DMS53 treated with DMSO at 0.1 percent for 48 hours (cell line): Measurements from ENCODE around the gene TRIM17.

ENCODE experiments used
- DNase-seq: peaks from one replicate; lab custom pipeline; 2025; ENCODE audit not compliant: unreplicated experiment; lab: John Stamatoyannopoulos, UW

Gene TRIM17

DNA sequence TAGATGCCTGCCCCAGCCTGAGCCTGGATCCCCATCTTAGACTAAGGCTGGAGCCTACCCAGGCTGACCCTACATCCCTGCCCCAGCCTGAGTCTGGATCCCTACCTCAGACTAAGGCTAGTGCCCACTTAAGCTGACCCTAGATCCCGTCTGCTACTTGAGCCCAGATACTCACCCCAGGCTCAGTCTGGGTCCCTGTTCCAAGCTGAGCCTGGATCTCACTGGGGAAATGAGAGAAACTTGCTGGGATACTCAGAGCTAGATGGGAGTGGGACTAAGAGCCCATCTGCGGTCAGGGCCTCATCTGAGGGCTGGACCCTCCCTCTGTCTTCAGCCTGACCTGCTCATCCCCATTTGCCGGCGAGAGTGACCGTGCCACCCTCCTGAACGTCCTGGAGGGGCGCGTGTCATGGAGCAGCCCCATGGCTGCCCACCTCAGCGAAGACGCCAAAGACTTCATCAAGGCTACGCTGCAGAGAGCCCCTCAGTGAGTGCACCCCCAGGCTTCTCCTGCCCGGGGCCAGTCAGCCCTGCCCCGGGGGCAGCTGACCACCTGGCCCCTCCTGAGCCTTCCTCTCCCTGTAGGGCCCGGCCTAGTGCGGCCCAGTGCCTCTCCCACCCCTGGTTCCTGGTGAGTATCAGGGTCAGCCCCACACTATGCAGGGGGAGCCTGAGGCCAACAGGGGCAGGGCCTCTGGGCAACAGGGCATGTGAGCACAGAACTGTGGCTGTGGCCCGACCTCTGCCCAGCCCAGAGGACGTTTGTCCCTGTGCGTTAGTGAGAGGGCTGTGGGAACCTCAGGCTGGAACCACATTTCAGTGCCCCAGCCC, 46.8 kb downstream of the TRIM17 start:
- no peak for DNase-seq

DNA sequence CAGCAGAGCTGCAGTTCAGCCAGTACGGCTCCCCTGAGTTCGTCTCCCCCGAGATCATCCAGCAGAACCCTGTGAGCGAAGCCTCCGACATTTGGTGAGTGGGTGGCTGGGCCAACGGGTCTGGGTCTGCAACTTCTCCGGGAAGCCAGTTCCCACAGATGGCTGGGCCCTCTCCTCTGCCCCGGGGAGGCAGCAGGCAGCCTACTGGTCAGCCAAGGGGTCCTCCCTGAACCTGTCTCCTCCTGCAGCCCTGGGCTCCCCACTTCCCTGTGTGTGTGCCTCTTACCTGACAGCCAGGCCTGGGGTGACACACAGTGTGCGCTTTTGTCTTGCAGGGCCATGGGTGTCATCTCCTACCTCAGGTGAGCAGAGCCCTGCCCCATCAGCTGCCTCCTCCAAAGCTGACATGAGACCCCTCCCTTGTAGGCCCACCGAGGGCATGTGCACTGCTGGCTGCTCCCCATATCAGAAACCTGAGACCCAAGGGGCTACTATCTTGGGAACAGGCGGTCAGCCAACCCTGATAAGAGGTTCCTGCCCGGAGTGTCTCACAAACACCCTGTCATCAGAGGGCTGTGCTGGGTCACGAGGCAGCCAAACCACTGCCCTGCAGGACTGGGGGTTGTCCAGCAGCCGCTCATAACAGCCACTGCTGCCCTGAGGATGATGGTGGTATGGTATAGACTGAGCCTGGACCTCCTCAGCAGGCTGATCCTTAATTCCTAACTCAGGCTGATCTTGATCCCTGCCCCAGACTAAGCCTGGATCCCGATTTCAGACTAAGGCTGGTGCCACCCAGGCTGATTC, 47.7 kb downstream of the TRIM17 start:
- DNase-seq: no peak

DNA sequence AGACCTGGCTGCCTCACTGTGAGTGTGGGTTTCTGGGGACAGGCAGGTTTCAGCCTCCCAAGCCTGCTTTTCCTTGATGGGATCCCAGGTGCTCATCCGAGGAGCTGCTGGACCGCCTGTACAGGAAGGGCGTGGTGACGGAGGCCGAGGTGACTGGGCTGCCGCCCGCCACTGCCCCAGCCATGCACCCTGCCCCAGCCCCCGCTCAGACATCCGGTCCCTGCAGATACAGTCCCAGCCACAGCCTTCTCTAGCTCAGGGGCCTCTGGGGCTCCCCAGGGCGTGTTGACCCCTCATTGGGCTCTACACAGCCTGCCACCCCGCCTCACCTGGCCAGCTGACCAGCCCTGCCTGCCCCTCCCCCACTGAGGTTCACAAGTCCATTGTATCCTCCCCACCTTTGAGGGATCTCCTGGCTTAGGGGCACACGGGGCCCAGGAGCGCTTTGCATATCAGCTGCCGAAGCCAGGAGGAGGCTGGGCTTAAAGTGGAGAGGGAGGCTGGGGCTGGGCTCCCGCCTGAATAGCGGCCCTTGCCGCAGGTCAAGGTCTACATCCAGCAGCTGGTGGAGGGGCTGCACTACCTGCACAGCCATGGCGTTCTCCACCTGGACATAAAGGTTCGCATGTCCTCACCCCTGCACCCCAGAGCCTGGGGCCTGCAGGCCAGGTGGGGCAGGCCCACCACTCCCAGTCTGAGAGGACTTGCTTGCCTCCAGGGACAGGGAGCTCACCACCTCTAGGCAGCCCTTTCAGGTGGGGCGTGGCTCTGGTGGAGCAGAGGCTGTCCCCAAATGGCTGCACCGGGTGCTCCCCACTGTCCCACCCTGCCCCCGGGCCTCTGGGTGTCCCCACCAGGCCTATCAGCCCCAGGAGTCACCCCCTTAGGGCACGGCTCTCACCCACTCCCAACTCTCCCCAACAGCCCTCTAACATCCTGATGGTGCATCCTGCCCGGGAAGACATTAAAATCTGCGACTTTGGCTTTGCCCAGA, 48.6 kb downstream of the TRIM17 start:
- DNase-seq: peak; percentile 74

DNA sequence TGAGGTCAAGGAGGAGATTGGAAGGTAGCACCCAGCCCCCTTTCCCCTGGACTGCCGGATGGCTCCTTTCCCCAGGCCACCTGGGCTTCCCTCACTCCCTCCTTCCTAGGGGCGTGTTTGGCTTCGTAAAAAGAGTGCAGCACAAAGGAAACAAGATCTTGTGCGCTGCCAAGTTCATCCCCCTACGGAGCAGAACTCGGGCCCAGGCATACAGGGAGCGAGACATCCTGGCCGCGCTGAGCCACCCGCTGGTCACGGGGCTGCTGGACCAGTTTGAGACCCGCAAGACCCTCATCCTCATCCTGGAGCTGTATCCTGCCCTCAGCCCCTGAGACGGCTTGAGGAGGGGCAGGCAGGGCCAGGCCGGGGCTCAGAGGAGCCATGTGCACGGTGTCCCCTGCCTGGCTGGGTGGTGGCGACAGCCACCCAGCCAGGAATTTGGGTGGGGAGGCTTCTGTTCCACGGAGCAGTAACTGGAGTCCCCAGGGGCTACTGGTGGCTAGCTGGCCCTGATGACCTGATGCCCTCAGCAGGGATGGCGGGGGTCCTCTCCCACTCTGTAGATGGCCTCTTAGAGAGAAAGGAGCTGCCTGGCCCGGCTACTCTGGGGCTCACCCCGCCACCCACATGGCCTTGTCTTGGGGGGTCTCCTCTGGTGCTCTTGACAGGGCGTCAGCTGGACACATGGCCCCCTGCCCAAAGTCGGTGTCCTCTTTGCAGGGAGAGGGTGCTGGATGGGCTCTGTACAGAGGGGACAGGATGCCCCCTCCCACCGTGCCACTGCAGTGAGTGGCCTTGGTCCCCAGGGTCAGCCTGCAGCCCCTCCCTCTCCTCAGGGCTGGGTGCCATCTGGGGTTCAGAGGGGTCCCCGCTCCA, 49.6 kb downstream of the TRIM17 start:
- no peak for DNase-seq

DNA sequence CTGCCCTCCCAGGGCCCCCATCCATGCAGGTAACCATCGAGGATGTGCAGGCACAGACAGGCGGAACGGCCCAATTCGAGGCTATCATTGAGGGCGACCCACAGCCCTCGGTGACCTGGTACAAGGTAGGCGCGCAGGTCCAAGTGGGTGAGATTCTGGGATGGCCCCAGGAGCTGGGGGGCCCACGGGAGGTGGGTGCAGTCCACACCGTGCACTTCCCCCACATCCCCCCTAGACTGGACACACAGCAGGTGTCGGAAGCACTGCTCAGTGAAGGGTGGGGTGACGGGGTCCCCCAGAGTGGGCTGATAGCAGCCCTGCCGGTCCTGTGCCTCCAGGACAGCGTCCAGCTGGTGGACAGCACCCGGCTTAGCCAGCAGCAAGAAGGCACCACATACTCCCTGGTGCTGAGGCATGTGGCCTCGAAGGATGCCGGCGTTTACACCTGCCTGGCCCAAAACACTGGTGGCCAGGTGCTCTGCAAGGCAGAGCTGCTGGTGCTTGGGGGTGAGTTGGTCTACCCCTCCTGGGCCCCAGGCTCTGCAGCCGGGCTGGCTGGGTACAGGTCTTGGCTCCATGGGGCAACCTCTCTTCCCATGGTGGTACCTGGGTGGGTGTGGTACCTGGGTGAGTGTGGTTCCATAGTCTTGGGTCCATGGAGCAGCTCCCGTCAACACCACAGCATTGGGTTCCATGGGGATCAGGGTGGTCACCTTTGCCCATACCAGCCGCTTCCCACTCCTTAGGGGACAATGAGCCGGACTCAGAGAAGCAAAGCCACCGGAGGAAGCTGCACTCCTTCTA, 50.4 kb downstream of the TRIM17 start:
- no peak for DNase-seq

DNA sequence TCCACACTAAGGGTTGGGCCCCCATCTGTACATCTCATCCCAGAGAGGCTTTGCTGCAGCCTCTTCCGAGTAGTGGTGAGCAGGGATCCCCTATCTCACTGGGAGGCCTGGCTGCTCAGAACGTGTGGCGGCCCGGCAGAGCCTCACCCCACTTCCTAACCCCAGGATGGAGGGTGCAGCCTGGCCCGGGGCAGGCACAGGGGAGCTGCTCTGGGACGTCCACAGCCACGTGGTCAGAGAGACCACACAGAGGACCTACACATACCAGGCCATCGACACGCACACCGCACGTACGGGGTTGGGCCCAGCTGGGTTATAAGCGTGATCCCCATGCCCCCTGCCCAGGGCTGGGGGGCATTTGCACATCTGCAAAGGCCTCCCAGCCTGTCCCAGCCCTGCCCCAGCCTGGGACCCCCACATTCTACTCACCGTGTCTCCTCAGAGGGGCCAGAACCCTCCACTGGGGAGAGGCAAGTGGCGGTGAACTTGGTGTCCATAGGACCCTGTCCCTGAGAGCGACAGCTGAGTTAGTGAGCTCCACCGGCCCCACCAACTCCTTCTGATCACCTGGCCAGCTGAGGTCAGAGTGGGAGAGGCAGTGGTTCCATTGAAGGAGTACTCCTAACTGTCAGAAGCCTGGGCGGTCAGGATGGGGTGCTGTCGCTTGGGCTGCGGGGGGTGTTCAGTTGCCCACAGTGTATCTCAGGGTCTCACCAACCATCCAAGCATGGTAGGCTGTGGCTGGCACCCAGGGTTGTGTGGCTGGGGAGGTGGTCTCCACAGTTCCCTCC, 51.2 kb downstream of the TRIM17 start:
- DNase-seq: no peak

DNA sequence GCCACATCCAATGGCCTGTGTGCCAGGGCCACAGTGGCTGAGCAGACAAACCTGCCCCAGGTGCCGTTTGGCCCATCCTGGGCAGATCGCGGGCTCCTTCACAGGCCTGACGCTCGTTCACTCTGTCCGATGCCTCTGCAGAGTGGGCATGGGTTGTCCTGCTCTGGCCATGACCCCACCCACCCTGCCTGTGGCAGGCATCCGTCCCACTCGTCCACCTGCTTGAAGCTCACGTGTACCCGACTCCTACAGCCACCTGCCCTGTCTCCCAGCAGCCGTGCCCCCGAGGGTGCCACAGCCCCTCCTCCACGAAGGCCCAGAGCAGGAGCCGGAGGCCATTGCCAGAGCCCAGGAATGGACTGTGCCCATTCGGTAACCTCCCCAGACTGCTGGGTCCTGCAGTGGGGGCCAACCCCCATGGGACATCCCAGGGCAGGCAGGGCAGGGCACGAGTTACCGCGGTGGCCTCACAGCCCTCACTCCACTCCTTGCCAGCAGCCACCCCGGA, 51.9 kb downstream of the TRIM17 start:
- no peak for DNase-seq

DNA sequence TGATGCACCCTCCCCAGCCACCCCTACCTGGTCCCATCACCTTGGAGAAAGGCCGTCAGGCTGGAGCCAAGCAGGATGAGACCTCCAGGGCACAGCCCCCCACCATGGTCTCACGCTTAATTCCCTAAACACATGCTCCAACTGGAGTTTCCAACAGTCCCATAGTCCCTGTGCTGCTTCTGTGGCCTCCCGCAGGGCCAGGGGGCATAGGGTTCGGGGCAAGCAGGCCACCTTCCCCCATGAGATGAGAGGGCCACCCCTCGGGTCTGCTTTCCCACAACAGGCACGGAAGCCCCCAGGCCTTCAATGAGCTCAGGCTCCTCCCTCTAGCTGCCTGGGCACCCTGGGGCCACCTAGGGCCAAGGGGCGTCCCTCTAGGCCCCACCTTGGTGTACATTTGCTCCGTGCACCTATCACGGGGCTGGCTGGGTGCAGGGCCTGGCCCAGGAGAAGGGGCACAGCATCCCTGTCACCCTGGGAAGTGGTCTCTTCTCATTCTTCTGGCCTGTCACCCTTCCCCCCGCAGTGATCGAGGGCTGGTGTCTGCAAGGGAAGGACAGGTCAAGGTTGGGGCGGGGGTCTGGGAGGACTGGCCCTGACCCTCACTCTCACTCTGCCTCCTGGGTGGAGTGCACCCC, 52.5 kb downstream of the TRIM17 start:
- no peak for DNase-seq

DNA sequence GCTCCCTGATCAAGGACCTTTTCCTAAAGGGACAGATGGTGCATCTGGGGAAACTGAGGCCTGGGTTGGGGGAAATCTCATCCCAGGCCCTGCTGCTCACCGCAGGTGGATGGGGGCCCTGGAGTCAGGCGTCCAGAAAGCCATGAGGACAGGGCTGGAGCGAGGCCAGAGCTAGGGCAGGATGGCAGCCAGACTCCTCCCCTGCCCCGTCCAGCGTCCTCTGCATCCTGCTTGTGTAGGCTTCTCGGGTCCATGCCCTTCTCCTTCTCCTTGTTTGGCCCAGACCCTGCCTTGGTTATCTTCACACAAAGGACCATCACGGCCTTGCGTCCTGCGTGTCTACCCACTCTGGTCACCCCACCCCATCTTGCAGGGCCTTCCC, 53.0 kb downstream of the TRIM17 start:
- no peak for DNase-seq

DNA sequence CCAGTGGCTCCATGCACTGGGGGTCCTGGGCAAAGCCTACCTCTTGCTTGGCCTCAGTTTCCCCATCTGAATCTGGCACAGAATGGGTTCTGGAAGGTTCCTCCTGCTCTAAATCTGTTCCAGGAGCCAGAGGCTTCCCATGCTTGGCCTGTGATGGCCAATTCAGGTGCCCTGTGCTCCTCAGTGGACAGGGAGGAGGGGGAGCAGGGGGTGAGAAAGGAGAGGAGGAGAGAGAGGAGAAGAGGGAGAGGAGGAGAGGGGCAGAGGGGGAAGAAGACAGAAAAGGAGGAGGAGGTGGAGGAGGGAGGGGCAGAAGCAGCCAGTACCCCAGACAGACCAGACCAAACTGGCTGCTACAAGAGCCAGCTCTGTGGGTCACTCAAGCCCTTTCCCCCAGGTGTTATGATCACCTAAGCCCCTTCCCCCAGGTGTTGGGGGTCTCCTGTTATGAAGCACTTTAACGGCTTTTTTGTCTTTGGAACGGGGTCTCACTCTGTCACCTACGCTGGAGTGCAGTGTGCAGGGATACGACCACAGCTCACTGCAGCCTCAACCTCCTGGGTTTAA, 53.7 kb downstream of the TRIM17 start:
- DNase-seq: no peak

DNA sequence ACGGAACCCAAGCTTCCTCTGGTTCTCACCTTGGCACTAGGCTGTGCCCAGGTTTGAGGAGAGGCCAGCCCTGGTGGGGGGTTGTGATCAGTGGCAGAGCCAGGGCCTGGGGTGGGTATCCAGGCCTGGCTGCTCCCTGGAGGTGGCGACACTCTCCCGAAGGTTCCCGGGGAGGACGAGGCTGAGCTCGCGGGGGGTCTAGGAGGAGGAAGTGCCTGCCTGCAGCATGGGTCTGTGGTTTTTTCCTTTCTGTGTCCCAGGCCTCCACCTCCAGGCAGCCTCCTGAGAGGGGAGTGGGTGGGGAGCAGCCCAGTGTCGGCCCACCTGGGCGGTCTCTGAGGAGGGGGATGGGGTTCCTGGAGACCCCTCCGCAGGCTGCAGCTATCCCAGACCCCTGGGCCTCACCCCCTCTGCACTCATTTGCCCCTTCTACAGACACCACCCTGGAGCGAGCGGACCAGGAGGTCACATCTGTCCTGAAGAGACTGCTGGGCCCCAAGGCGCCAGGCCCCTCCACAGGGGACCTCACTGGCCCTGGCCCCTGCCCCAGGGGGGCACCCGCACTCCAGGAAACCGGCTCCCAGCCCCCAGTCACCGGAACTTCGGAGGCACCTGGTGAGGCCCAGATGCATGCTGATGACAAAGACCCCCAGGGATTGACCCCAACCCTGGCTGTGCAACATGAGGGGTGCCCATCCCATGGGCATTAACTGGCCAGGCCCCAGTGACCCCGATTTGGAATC, 54.3 kb downstream of the TRIM17 start:
- no peak for DNase-seq

DNA sequence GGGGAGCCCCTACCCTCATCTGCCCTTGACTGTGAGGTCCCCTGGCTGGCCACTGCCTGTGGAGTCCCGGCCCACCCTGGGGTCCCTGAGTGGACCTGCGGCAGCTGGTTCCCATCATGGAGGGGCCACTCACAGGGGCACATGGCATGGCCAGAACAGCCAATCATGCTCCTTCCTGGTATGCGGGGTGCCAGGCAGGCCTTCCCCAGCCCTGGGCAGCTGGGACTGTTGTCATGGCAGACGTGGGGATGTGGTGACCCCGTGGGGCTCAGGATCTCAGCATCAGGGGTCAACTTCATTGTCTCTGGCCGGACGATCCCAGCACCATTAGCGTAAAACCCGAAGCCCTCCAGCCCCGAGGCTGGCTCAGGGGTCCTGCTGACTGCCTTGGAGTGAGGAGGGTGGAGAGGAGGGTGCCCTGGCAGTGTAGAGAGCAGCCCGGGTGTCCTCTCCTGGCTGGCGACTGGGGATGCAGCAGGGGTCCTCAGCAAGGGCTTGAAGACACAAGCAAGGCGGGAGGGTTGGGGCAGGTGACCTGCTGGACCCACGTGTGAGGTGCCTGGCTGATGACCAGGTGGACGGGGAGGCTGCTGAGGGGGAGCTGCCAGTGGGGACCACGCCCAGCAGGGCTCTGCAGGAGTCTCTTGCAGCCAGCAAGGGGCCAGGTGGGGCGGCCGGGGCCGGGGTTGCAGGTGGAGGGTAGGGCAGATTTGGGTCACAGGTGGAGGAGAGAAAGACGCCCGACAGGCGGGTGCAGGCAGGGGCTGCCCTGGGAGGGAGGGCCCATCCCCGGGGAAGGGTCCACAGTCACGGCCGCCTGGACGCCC, 55.1 kb downstream of the TRIM17 start:
- DNase-seq: no peak

DNA sequence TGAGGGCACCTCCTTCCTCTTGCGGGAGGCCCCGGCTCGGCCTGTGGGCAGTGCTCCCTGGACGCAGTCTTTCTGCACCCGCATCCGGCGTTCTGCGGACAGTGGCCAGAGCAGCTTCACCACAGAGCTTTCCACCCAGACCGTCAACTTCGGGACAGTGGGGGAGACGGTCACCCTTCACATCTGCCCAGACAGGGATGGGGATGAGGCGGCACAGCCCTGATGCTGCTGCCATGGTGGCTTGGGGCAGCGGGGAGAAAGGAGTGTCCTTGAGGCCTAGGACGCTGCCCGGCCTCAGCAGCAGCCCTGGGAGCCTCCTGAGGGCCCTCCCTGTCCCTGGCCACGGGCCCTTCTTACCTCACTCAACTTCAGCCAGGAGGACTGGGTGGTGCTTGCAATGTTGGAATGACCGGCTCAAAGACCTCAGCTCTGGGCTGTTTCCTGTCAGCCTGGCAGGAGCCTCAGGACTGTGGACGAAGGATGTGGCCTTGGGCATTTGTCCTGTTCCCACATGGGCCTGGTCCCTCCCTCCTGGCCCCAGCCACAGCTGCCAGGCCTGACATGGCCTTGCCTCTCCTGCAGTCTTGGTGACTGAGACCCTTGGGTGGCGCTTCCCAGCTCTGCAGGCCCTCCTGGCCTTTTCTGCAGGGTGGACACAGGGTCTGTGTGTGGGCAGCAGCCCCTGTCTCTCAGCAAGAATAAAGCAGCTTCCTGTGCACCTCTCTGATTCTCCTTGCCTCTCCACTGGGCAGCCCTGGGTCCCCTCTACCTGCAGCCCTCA, 55.9 kb downstream of the TRIM17 start:
- no peak for DNase-seq

DNA sequence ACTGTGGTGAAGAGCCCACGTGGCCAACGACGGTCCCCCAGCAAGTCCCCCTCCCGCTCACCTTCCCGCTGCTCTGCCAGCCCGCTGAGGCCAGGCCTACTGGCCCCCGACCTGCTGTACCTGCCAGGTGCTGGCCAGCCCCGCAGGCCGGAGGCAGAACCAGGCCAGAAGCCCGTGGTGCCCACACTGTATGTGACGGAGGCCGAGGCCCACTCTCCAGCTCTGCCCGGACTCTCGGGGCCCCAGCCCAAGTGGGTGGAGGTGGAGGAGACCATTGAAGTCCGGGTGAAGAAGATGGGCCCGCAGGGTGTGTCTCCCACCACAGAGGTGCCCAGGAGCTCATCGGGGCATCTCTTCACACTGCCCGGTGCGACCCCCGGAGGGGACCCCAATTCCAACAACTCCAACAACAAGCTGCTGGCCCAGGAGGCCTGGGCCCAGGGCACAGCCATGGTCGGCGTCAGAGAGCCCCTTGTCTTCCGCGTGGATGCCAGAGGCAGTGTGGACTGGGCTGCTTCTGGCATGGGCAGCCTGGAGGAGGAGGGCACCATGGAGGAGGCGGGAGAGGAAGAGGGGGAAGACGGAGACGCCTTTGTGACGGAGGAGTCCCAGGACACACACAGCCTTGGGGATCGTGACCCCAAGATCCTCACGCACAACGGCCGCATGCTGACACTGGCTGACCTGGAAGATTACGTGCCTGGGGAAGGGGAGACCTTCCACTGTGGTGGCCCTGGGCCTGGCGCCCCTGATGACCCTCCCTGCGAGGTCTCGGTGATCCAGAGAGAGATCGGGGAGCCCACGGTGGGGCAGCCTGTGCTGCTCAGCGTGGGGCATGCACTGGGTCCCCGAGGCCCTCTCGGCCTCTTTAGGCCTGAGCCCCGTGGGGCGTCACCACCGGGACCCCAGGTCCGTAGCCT, 56.8 kb downstream of the TRIM17 start:
- no peak for DNase-seq
